Stimulated activated CD4-positive, alpha-beta T cell treated with anti-CD3 and anti-CD28 coated beads, Interleukin-1b, Interleukin-23, amount 100 ng/mL, for 24 hours (primary cell): ENCODE measurements around the gene BHMT2.

ENCODE experiments used
- DNase-seq, 4 experiments: peaks; one replicate each; pipeline ENCODE4 v3.0.0-alpha.2; 2020; ENCODE audit warnings: low read depth in 4 of 4, low spot score in 1 of 4

BHMT2 gene, protein sequence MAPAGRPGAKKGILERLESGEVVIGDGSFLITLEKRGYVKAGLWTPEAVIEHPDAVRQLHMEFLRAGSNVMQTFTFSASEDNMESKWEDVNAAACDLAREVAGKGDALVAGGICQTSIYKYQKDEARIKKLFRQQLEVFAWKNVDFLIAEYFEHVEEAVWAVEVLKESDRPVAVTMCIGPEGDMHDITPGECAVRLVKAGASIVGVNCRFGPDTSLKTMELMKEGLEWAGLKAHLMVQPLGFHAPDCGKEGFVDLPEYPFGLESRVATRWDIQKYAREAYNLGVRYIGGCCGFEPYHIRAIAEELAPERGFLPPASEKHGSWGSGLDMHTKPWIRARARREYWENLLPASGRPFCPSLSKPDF

DNA sequence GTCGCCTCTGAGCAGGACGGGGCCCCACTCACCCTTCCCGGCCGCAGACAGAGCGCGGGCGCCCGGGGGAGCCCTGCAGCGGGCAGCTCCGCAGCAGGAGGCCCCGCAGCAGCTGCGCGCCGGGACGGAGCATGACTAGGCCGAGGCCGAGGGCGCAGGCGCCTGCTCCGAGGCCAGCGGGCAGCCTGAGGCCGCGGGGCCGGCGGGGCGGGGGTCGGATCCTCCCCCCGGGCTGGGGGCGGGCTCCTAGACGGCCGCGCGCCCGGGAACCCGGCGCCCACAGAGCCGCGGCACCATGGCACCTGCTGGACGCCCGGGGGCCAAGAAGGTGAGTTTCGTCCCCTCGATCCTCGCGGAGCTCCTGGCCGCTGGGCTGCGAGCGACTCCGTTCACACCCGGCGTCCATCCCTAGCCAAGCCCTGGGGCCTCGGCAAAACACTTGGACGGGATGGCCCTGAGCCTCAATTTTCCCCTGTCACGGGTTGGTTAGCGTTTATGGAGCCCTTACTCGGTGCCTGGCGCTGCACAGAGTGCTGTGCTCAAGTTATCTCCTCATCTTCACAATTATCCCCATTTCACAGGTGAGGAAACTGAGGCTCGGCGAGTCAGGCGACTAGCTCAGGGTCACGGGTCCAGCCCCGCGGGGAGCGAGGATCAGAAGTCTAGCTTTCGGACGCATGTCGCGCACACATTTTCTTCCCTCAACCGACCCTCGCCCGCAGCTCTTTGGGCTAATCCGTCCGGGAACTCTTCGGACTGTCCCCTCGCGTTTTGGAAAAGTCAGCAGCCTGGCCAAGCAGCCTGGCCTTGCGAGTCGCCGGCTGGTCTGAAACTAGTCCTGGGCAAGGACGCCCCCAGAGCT lies at the start of gene BHMT2, which contains the start of gene DMGDH:
Gene BHMT2 (plus strand): TSS at position 280 of the 862 bp plus-strand sequence. CDS start 16 bp downstream, at position 296.
Gene DMGDH (minus strand): TSS at position 187 of the 862 bp plus-strand sequence. CDS start 54 bp downstream, at position 133.
- no peak for DNase-seq

DNA sequence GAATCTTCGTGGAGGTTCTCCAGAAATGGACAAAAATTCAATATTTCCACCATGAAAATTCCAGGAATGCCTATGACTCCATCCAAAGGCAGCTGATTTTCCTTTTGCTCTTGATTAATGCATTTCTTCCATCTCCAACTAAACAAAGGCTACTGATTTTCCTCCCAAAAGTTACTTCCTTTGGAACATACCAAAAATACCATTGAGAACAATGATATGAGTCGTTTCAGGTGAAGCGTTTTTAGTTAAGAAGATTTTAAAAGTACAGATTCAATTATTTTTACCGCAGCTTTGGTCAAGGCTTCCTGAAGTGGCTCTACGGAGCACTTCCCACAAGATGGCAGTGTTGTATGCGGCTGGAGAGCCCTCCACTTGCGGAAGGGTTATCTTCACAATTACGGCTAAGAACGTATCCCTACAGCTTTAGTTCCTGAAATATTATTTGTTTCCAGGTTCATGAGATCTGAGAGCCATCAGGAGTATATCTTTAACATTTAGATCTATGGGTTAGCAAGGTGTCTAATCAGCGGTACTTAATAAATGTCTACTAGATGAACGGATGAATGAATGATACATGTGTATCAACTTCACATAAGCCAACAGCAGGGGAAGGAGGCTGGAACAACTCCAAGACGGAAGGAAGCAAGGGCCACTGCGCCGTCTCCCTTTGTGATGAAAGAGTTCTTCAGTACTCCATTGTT lies 48.6 kb upstream of the BHMT2 start:
- DNase-seq = peak in 1 of 4 experiments; percentile 26

DNA sequence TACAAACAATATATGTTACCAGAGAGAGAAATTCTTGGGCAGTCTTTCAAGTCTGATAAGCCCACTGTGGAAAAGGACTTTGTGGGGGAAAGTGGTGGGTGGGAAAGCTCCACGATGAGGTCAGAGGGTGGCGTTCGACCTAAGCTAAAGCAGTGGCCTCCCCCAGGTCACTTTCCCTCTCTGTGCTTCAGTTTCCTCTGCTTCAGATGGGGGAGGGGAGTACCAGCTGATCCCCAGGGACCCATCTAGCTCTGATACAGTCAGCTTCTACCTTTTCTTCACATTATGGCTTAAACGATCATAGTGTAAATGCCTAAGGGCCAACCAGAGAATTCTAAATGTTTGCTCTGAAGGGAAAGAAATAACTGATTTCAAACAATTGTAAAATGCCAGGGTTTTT lies 47.8 kb upstream of the BHMT2 start:
- DNase-seq = no peak

DNA sequence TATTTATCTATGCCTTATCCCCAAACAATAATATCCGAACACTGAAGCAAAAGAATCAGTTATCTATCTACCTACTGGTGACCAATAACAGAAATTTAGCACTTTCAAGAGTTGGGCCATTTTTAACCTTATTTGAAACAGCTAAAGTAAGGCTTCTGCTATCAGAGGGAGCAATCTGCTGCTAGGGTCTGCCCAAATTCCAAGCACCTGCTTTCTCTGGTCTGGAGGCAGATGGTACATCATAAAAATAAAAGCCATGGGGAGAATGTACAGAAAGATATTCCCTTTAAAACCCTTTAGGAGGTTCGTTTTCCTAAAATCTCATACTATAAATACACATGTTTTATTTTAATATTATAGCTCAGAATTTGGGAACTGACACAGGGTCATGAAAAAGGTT lies 46.8 kb upstream of the BHMT2 start:
- DNase-seq = no peak

DNA sequence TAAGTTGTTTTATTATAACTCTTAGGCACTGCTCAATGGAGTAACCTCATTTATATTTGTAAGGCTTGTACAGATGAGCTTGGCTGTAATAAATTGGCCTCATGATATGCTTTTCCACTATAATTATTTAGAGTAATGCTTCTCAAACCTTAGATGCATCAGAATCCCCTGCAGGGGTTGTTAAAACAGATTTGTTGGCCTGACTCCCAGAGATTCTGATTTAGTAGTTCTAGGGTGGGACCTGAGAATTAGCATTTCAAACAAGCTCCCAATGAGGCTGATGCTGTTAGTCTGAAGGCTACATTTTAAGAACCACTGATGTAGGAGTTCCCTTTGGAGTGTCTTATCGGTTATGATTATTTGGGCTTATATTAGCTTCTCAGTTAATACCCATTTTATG lies 46.2 kb upstream of the BHMT2 start:
- no peak for DNase-seq

DNA sequence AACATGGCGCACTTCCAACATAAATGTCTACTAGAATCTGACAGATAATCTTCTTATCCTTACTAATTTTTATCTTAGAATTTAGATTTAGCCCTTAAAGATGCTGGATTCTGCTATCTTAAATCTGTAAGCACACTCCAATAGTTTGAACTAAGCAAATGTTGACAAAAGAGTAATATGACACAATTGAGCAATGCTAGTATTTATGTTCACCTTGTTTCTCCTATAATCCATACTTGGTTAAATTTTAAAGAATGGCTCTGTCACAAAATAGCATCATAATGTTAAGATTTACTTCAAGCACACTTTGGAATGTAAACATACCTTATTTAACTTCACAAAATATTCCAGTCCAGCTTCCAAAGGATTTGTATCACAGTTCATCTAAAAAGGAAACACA lies 45.6 kb upstream of the BHMT2 start:
- no peak for DNase-seq

DNA sequence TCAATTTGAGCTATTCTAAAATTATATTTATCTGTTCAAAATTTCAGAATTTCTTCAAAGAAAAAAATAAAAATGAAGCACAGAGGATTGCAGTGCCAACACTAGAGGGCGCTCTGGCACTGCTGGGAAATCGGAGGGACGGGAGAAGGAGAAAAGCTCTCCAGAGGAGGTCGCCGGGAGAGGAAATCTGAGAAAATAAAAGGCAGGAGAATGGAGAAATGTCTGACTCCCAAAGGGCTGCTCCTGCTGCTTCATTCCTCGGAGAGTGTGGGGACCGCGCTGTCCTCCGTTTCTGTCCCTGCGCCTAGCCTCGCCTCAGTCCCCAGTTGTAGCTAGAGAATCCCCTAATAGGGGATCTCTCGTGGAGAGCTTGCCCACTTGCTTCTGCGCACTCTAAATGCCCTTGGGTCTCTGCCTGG lies 44.5 kb upstream of the BHMT2 start:
- DNase-seq = peak; percentile 13 to 28 (median 20)

DNA sequence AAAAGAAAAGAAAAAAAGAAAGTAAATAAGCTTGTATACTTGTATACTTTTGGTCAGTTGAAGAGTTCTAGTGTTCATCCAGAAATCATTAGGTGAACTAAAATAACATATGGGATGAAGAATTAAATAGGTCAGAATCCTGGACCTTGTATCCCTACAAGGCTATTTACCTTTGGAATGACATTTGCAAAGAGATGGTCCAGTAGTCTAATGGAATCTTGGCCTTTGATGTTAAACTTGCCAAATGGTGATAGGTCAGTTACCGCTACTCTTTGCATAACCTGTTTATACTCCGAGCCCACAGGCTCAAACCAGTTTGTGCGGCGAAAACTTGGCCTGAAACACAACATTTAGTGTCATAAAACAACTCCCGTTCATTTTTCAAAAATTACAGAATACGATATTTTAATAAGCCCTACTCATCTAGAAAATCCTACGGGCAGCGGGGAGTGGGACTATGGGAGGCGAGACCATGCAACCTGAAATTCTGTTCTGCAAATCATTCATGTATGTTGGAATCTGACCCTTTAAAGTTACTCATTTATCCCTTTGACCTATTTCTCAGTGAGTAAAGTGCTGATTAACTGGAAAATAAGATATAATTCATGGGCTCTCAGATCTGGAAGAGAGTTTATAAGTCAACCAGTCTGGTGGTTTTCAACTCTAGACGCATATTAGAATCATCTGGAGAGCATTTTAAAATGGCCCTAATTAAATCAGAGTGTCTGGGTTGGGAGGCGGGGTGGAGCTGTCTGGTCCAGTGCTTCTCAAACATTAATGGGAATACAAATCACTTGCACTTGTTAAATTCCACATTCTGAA lies 38.7 kb upstream of the BHMT2 start:
- DNase-seq = no peak

DNA sequence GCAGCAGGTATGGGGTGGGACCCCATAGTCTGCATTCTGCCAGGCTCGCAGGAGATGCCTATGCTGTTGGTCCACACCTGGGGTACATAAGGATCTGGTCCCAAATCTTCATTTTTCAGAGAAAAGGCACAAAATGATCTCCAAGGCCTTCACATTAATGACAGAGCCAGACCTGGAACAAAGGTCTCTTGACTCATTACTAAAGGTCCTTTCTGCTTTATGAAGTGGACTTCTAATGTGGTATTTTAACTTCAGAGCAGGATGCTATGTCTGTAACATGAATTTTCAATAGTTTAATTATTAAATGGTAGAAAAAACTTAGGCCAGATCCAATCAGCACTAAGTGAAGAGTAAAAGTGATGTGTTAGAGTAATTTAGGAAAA lies 38.1 kb upstream of the BHMT2 start:
- no peak for DNase-seq

DNA sequence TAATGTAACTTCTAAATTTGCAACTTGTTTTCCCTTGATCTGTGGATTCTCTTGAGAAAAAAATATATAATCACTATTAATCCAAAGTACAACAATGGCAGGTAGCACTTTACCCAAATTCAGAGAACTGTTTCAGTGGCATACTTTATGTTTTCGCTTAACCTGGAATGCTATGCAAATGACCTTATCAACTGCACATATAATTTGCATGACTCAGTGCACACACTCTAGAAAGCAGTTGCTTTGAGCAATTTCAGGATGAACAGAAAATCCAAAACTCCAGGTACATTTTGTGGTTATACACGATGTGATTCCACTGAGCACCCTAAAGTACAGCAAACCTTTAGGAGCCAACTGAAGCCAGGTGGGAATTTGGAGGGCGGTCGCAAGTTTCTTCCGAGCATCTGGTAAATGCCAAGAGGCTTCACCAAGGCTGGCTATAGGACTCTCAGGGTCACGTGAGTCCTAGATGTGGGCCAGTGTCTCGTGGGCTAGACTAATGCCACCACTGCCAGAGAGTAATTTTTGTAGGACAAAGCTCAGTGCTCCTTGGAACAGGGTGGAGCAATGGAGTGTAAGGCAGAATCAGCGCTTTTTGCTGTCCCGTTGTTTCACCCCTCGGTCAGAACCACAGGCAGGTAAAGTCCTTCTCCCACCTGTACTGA lies 37.4 kb upstream of the BHMT2 start:
- DNase-seq = no peak

DNA sequence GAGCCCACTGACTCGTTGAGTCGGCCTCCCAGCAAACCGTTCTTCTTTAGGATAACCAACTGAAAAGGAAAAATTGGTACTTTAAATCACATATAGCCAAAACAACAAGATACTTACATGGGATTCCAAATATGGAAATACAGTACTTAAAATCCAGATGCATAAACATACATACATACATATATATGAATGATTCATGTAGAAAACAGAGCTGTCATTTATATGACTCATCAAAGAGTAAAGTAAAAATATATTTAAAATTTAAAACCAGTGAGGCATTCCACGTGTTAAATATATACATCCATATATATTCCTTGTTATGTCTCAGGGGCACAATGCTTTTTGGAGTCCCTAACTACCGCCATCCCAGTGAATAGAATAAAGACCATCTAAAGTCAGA lies 36.8 kb upstream of the BHMT2 start:
- no peak for DNase-seq

DNA sequence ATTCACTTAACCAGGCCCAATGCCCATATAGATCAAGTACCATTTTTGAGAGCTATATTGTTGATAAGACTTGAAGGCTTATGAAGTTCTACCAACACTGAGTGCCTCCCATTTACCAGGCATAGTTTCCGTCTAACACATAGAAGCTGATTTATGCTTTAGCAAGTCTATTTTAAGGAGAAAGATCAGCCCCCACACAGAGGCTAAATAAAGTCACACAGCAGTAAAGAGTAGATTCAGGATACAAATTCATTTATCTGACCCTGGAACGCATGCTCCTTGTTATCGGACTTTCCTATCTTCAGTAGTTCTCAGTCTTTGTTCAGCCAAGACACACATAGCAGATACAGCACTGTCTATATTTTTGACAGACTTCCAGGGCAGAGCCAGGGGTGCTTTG lies 34.3 kb upstream of the BHMT2 start:
- no peak for DNase-seq

DNA sequence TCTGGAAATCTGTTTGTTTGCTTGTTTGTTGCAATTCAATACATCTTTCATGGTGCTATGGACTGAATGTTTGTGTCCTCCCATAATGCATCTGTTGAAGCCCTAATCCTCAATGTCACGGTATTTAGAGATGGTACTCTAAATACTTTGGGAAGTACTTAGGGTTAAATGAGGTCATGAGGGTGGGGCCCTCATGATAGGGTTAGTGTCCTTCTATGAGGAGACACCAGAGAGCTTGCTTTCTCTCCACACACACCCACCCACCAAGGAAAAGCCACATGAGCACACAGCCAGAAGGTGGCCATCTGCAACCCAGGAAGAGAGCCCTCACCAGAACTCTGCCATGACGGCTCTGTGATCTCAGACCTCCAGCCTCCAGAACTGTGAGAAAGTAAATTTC lies 32.8 kb upstream of the BHMT2 start:
- no peak for DNase-seq

DNA sequence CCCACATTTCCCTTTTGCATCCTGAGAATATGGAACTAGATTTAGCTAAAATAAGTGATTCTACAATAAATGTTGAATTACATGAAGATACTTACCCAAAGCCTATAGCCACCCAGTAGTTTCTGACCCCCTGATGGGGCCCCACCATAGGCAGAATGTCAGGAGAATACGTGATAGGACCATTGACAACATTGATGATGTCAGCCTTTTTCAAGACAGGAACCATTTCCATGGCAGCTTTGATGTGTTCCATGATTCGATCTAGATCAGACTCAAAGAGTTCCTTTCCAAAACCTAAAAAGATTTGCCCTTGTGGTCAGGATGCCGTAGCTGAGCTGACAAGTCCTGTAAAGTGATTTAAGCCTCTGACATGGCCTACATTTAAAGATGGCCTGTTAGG lies 27.4 kb upstream of the BHMT2 start:
- no peak for DNase-seq

DNA sequence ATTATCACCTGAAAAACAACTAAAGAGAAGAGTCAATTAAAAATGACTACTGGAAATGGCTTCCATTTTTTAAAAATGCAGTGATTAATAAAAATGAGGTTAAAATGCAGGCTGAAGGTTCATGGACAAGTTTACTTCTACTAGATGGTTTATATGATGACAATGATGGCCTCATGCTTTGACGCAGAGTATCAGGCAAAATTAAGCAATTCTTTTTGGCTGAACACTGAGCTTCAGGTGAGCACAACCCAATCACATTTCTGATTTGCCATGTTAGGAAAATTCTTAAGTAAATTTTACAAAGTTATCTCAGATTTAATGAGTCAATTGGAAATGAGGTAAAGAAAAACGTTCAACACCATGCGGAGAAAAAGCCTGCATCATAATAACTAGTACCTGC lies 22.4 kb upstream of the BHMT2 start:
- DNase-seq = no peak

DNA sequence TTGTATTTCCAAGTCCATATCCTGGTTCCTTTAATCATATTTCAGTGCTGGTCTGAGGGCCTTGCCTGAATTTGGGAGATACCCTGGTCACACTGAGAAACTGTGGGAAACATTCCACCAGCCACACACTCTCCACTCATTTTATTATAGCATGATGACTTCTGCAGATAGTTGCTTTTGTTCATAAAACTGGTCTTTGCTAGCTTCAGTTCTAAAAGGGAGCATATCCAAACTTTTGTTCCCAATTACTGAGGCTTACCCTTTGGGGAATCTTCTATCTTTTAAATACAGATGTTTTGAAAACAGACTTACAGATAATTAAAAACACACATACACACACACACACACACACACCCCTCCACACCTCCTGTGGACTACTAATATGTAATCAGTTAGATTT lies 21.1 kb upstream of the BHMT2 start:
- DNase-seq = no peak

DNA sequence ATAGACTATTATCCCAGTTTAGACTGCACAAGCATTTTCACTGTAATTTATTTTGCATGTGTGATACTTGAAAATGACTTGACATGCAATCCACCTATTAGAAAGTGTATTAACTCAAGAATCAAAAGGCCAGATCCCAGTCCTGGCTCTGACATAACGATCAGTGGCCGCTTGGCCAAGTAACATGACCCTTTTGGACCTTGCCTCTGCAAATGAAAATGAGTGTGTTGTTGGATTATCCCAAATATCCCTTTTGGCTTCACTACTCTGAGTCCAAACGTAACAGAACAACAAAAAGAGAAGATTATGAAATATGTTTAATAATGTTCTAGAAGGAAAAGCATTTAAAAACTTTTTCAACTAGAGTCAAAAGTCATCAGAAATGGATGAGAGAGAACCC lies 19.1 kb upstream of the BHMT2 start:
- DNase-seq = no peak

DNA sequence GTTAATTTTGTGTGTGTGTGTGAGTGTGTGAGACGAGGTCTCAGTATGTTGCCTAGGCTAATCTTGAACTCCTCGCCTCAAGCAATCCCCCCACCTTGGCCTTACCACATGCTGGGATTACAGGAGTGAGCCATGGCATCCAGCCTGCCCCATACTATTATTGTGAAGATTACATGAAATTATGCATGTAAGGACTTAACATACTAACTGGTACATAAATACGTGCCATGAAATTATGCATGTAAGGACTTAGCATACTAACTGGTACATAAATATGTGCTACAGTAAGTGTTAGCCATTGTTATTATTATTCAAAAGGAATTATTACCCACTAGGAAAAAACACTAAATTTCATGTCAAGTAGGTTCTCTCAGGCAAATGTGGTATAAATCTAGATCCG lies 16.2 kb upstream of the BHMT2 start:
- DNase-seq = no peak

DNA sequence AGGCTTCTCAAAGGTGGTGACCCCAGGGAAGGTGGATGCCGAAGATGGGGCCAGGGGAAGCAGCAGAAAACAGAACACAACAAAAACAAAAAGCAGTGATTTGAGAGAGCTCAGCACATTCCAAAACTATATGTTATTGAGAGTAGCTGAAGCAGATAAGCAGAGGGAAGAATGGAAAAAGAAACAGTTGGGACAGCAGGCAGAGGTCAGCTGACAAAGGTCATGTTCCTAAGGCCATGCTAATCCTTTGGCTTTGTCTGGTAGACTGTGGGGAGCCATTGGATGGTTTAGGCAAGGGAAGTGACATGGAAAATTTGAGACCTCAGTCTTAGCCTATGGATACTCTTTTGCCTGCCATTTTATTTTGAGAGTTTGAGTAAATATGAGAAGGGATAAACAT lies 14.6 kb upstream of the BHMT2 start:
- no peak for DNase-seq

DNA sequence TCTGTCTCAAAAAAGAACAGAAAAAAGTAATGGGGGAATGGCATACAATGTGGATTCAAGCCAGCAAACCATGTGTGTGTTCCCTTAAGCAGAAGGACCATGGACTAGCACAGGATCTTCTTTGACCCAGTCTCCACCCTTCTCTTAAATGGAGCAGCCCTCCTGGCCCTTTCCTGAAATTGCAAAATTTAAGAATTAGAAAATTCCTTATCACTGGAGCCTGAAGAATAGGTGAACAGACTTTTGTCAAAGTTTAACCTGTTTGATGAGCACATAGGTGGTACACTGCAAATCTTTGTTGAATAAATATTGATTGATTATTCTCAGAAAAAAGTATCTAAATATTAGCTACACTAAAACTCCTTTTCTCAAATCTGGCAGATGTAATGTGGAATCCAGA lies 12.7 kb upstream of the BHMT2 start:
- DNase-seq = no peak
